Suprapubic skin (tissue), 4 donors: ENCODE measurements around the gene OR9G1.

Source experiments
- CTCF ChIP-seq, 2 donors: fragments of 200-600 bp in 1 of 2; fragments of 450-650 bp in 1 of 2; sonication (generic) in 1 of 2; IDR thresholded peaks; one replicate each; pipeline ENCODE4 v1.5.1; 2016 to 2019; ENCODE audit warnings: antibody characterized with exemption in 2 of 2, mild to moderate bottlenecking in 1 of 2, moderate library complexity in 1 of 2
- EP300 ChIP-seq: sonication (generic); formaldehyde crosslinking; IDR thresholded peaks from one replicate; pipeline ENCODE4 v1.6.1; 2017; ENCODE audit warnings: antibody characterized with exemption
- POLR2A ChIP-seq, 2 donors: fragments of 450-650 bp; IDR thresholded peaks; one replicate each; pipeline ENCODE4 v1.6.1; 2017; ENCODE audit warnings: antibody characterized with exemption in 2 of 2, mild to moderate bottlenecking in 2 of 2, moderate library complexity in 2 of 2
- POLR2AphosphoS5 ChIP-seq, 3 donors: sonication (generic); formaldehyde crosslinking; IDR thresholded peaks; one replicate each; pipeline ENCODE4 v1.6.1; 2017; ENCODE audit warnings: antibody characterized with exemption in 3 of 3

GRCh38 chr11:56714206-56714605 is 15.3 kb downstream of the OR9G1 start:
- TF ChIP-seq POLR2A (IDR thresholded peaks at IDR 0.05) (no peak), POLR2AphosphoS5 (IDR thresholded peaks at IDR 0.05) (no peak), CTCF (IDR thresholded peaks at IDR 0.05) (no peak), EP300 (no peak)
